ENCODE measurements around the gene FOSL2.

The FOSL2 gene

DNA sequence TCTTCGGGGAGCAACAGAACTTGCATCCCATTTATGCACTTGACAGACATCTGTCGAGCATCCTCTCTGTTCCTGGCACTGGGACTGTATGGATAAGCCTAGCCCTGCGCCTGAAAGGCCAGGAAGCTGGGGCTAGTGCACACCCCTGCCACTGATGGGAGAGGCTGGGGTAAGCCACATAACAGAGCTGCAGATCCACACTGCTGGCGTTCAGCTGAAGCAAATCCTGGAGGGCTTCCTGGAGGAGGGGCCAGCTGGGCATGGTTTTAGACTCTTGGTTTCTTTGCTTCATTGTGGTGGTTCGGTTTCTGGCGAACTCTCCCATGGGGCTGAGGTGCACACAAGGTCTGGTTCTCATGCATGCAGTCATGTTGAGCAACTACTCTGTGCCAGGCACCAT, 45.5 kb upstream of the FOSL2 start:
- DNase-seq (ENCODE audit: low spot score) = no peak
- in situ Hi-C loops (cut with MboI; ENCODE audit: low pct_unique_long_range_greater_than_20kb, low sequenced_read_pairs, unreplicated experiment) = no loop called here
- TF ChIP-seq, protein P1, sequence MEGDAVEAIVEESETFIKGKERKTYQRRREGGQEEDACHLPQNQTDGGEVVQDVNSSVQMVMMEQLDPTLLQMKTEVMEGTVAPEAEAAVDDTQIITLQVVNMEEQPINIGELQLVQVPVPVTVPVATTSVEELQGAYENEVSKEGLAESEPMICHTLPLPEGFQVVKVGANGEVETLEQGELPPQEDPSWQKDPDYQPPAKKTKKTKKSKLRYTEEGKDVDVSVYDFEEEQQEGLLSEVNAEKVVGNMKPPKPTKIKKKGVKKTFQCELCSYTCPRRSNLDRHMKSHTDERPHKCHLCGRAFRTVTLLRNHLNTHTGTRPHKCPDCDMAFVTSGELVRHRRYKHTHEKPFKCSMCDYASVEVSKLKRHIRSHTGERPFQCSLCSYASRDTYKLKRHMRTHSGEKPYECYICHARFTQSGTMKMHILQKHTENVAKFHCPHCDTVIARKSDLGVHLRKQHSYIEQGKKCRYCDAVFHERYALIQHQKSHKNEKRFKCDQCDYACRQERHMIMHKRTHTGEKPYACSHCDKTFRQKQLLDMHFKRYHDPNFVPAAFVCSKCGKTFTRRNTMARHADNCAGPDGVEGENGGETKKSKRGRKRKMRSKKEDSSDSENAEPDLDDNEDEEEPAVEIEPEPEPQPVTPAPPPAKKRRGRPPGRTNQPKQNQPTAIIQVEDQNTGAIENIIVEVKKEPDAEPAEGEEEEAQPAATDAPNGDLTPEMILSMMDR (IDR thresholded peaks at IDR 0.05; ENCODE audit: extremely low read depth, insufficient read depth, missing control alignments) = no peak

DNA sequence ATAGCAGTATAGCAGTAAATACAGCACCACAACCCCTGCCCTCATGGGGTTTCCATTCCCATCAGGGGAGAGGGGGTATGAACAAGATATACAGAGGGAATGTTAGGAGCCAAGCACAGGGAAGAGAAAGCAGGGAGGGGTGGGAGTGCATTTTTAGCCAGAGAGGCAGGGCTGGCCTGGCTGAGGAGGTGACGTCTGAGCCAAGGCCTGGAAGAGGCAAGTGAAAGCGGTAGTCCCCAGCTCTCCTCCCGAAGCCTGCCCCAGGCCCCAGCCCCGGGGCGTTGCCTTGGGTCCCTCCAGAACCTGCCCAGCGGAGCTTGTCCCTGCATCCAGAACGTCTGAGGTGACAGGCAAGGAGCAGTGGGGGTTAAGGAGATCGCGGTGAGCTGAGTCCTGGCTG, 45.1 kb upstream of the FOSL2 start:
- TF ChIP-seq, protein P1 (IDR thresholded peaks at IDR 0.05; ENCODE audit: extremely low read depth, insufficient read depth, missing control alignments) = no peak
- in situ Hi-C loops (cut with MboI; ENCODE audit: low pct_unique_long_range_greater_than_20kb, low sequenced_read_pairs, unreplicated experiment) = no loop called here
- DNase-seq (ENCODE audit: low spot score) = no peak

DNA sequence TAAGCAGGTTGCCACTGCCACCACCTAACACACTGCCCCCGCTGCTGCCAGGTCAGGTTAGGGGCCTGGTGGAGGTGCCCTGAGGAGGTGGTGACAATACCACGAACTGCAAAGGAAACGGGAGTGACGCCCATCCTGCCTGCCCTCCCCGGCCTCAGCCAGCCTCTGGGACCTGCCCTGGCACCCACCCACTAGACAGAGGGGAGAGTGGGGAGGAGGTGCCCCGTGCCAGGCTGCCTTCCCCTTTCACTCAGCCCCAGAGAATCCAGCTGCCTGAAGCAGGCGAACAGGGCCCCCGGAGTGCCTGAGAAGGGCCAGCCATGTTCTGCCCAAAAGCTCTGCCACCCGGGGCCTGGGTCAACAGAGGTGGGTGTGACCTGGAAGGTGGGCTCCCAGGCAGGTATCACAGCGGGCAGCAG, 44.5 kb upstream of the FOSL2 start:
- in situ Hi-C loops (cut with MboI; ENCODE audit: low pct_unique_long_range_greater_than_20kb, low sequenced_read_pairs, unreplicated experiment) = no loop called here
- DNase-seq (ENCODE audit: low spot score) = no peak
- TF ChIP-seq, protein P1 (IDR thresholded peaks at IDR 0.05; ENCODE audit: extremely low read depth, insufficient read depth, missing control alignments) = no peak

DNA sequence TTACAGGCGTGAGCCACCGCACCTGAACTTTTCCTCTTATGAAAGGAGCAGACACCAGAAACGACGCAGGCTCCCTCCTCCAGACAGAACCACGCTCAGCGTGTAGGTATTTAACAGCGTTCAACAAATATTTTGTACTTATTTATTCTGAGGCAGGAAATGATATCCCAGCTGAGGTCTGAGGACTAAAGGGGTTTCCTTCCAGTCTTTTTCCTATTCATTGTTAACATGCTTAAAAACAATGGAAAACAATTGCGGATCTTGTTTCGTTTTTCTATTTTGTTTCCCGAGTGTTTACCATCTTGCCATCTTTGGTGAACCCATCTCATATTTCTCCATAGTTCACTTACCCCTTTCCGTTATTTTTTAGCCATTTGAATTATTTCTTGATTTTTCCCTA, 43.7 kb upstream of the FOSL2 start:
- no peak for DNase-seq (ENCODE audit: low spot score)
- TF ChIP-seq, protein P1 (IDR thresholded peaks at IDR 0.05; ENCODE audit: extremely low read depth, insufficient read depth, missing control alignments) = no peak
- in situ Hi-C loops (cut with MboI; ENCODE audit: low pct_unique_long_range_greater_than_20kb, low sequenced_read_pairs, unreplicated experiment) = no loop called here

DNA sequence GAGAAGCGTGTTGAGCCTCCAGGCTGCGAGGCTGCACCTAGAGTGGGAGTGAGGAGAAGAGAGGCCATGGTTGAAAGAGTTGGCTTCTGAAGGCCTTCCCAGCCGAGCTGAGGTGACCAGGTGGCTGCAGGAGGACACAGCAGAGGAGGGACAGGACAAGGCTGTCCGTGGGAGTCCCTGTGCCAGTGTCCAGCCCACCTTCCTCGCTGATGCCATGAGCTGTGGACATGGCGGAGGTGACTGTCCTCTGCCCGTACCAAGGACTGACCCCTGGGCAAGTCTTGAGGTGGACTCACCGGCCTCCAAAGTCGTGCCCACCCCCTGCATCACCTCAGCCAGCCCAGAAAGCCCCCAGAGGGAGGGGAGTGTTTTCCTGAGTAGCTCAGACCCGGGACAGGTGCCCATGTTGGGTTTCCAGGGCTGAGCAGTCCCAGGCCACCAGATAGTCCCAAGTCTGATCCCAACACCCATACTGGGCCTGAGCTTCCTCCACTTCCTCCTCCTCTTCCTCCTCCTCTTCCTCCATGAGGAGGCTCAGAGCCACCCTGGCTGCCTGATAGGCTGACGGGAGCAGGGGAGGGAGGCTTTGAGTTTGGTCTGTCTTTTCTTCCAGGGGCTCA, 43.0 kb upstream of the FOSL2 start:
- in situ Hi-C loops (cut with MboI; ENCODE audit: low pct_unique_long_range_greater_than_20kb, low sequenced_read_pairs, unreplicated experiment) = no loop called here
- TF ChIP-seq, protein P1 (IDR thresholded peaks at IDR 0.05; ENCODE audit: extremely low read depth, insufficient read depth, missing control alignments) = no peak

DNA sequence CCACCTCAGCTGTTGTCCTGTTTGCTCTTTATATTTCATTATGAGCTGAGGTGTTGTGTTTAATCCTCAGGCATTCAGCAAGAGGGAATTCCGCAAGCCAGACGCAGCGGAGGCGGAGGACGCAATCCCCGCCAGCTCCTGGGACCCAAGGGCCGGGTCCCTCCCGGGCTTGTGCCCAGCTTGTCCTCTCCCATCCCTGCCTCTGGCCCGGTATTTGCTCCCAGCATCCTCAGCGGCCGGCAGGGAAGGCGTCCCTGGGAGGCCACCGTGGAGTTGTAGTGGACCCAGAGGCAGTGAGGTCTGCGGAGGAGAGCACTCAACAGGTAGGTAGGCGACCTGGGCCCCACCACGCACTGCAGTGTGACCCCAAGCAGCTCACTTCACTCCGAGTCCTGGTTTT, 42.5 kb upstream of the FOSL2 start:
- in situ Hi-C loops (cut with MboI; ENCODE audit: low pct_unique_long_range_greater_than_20kb, low sequenced_read_pairs, unreplicated experiment) = no loop called here
- TF ChIP-seq, protein P1 (IDR thresholded peaks at IDR 0.05; ENCODE audit: extremely low read depth, insufficient read depth, missing control alignments) = no peak

More for the DNA sequence above, 43.0 kb upstream of the FOSL2 start:
- no peak for DNase-seq (ENCODE audit: low spot score)

More for the DNA sequence above, 42.5 kb upstream of the FOSL2 start:
- no peak for DNase-seq (ENCODE audit: low spot score)

Data from GM13977 (cell line).